Neutrophil (primary cell): ENCODE measurements around the gene LRRFIP1.
A peak's percentile ranks its signal among the peaks of the same experiment; 100 is the strongest.

ENCODE experiments used
- H3K27ac ChIP-seq: fragments of 200-600 bp; sonication (generic); 2 replicates; pipeline ENCODE4 v1.5.1; 2016; ENCODE audit warnings: mild to moderate bottlenecking, moderate library complexity
- H3K27me3 ChIP-seq: fragments of 200-600 bp; sonication (generic); 2 replicates; pipeline ENCODE4 v1.6.0; 2016; ENCODE audit warnings: mild to moderate bottlenecking
- H3K36me3 ChIP-seq: fragments of 200-600 bp; sonication (generic); 2 replicates; pipeline ENCODE4 v1.5.1; 2017
- H3K4me1 ChIP-seq, 2 experiments: fragments of 200-600 bp in 1 of 2; sonication (generic) in 1 of 2; 1 replicate in 1 of 2; 2 replicates in 1 of 2; pipeline versions ENCODE4 v1.5.1 to v1.6.1; 2013 to 2016; ENCODE audit warnings: low read depth in 1 of 2, low read length in 1 of 2, mild to moderate bottlenecking in 1 of 2, moderate library complexity in 1 of 2; ENCODE audit not compliant: control insufficient read depth in 1 of 2, insufficient read depth in 1 of 2
- H3K4me3 ChIP-seq, 2 experiments: fragments of 200-600 bp in 1 of 2; sonication (generic) in 1 of 2; 1 replicate in 1 of 2; 2 replicates in 1 of 2; pipeline ENCODE4 v1.5.1; 2013 to 2016; ENCODE audit warnings: low read depth in 1 of 2, low read length in 1 of 2, mild to moderate bottlenecking in 1 of 2, moderate library complexity in 1 of 2
- H3K9me3 ChIP-seq: fragments of 200-600 bp; sonication (generic); 2 replicates; pipeline ENCODE4 v1.5.1; 2016
- CTCF ChIP-seq: fragments of 200-600 bp; sonication (generic); IDR thresholded peaks from 2 replicates; pipeline ENCODE4 v1.5.1; 2016; ENCODE audit warnings: antibody characterized with exemption

Gene LRRFIP1

DNA sequence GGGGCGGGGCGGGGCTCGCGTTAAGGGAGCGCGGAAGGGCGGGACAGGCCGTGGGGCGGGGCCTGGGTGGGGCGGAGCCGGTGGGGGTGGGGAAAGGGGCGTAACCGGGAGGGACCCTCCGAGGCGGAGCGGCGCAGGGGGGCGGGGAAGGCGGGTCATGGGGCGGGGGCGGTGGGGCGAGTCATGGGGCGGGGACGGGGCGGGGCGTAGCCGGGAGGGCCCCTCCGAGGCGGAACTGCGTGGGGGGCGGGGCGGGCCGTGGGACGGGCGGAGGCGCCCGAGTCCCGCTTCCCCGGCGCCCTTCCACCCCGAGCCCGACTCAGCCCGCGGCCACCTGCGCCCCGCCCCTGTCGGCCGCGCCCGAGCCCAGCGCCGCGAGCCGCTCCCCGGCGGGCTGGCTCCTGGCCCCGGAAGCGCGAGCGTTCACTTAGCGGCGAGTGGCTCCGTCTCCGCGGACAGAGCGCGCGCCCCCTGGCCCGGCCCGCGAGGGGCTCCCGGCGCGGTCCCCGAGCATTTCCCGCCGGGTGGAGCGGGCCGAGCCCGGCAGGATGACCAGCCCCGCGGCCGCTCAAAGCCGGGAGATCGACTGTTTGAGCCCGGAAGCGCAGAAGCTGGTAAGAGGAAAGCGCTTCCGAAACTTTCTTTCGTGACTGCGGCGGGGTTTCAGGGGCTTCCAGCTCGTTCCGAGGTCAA is 64.7 kb downstream of the LRRFIP1 start:
- H3K27ac ChIP-seq, result peak overlapping the region; percentile 100
- TF ChIP-seq CTCF, result peak; percentile 72
- H3K27me3 ChIP-seq, result no peaks in the 10 kb centered on the region
- peaks cover 81 to 83% of the 10 kb centered on the region in 2 experiments for H3K4me1 ChIP-seq
- H3K4me3 ChIP-seq, result peak overlapping the region; percentile 93 to 95
- H3K9me3 ChIP-seq, result no peaks in the 10 kb centered on the region
- no peaks in the 10 kb centered on the region for H3K36me3 ChIP-seq

DNA sequence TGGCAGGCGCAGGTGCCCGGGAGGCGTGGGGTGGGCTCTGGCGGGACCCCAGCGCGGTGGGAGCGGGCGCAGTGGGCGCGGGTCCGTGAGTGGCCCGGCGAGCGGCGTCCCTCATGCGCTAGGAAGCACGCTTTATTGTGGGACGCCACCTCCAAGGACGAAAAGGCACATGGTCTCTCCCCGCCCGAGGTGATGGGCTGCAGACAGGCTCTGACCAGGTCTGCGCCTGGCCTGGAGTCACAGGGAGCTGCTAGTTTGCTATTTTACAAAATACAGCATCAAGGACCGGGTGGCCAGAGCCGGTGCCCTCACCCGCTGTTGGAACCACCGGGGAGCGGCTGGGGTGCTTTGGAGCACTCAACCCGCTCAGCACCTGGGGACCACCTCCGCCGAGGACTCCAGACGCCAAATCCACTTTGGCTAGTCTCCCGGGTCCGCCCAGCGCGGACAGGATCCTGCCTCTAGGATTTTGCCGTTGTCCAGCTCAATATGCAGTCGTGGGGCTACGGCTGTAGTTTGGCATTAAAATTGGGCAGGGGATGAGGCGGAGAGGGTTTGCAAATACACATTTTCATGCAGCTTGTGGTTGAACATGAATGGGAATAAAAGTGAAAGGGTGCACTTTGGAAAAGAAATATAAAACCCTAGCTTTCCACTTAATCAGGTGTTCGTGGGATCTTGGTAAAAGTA is 65.4 kb downstream of the LRRFIP1 start:
- H3K36me3 ChIP-seq, result no peaks in the 10 kb centered on the region
- TF ChIP-seq CTCF, result no peak
- peak overlapping the region; percentile 69 to 71 for H3K4me3 ChIP-seq
- H3K9me3 ChIP-seq, result no peaks in the 10 kb centered on the region
- peak overlapping the region; percentile 100 for H3K27ac ChIP-seq
- H3K27me3 ChIP-seq, result no peaks in the 10 kb centered on the region
- H3K4me1 ChIP-seq, result peaks cover 81 to 83% of the 10 kb centered on the region in 2 experiments

DNA sequence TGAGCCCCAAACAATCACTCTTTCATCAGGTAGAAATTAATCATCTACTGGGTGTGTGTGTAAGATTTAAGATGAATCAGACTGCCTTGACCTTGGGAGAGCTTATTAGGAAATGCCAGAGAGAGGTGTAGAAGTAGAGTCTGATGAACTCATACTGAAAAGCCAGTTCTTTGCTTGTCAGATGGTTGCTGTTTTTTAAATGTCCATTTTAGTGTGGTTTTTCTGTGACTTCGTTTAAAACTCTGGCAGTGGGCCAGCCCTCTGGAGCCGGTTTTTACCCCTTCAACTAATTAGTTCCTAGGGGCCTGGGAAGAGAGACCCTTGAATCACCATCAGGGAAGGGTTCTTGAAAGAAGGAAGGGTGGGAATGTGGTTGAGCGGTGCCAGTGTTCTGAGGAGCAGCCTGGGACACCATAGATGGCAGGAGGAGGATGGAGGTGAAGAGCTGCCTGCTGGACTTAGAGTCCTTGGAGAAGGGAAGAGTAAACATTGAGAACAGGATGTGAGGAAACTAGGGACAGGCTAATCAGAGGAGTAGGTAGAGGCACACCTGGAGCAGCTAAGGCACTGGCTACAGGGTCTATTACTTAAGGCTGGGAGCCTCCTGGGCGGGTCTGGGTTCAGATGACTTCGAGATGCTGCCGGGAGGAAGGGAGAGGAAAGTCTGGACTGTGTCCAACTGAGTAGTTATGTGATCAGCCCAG is 66.1 kb downstream of the LRRFIP1 start:
- peak overlapping the region; percentile 100 for H3K27ac ChIP-seq
- peaks cover 81 to 83% of the 10 kb centered on the region in 2 experiments for H3K4me1 ChIP-seq
- H3K36me3 ChIP-seq, result no peaks in the 10 kb centered on the region
- no peaks in the 10 kb centered on the region for H3K9me3 ChIP-seq
- no peak for TF ChIP-seq CTCF
- H3K27me3 ChIP-seq, result no peaks in the 10 kb centered on the region
- peak overlapping the region; percentile 69 to 71 for H3K4me3 ChIP-seq

GRCh38 chr2:237694415-237695194 is 67.2 kb downstream of the LRRFIP1 start:
- no peaks in the 10 kb centered on the region for H3K27me3 ChIP-seq
- peak overlapping the region; percentile 100 for H3K27ac ChIP-seq
- H3K36me3 ChIP-seq, result no peaks in the 10 kb centered on the region
- H3K9me3 ChIP-seq, result no peaks in the 10 kb centered on the region
- H3K4me1 ChIP-seq, result peaks cover 81 to 83% of the 10 kb centered on the region in 2 experiments
- H3K4me3 ChIP-seq, result peak overlapping the region; percentile 69 to 71
- peak; percentile 22 for TF ChIP-seq CTCF

DNA sequence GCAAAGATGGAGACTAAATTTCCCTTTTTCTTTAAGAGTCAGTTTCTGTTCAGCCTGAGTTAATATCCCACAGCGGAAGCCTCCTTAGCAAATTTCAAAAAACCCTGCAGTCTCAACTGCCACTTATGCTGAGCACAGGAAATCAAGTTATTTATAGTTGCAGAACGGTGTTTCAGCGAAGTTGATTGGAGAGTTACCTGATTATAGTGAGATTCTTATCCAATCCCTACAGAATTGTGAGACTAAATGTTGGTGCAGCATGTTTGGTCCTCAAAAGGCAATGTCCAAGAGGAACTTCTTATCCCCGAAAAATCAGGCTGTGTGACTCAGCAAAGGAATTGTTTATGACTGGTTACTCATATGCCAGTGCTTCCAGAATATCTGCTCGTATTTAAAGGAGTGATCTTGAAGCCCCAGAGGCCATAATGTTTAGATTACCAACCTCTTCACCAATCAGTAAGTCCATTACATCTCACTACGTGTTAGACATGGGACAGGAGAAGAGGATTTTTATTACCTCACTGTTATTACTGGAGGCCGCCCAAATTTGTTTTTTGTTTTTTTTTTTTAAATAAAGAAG is 67.9 kb downstream of the LRRFIP1 start:
- H3K36me3 ChIP-seq, result no peaks in the 10 kb centered on the region
- peak overlapping the region; percentile 100 for H3K27ac ChIP-seq
- no peaks in the 10 kb centered on the region for H3K9me3 ChIP-seq
- H3K4me1 ChIP-seq, result peaks cover 81 to 83% of the 10 kb centered on the region in 2 experiments
- no peaks in the 10 kb centered on the region for H3K27me3 ChIP-seq
- peak overlapping the region; percentile 69 to 71 for H3K4me3 ChIP-seq
- TF ChIP-seq CTCF, result no peak
